LNCaP clone FGC (cell line): ENCODE measurements around the gene ASTN1.

Experiments used
- DNase-seq: peaks from one replicate; pipeline ENCODE4 v3.0.0-alpha.2; 2011; ENCODE audit warnings: low read depth
- H3K4me3 ChIP-seq: 2 replicates; pipeline ENCODE4 v1.5.1; 2011; ENCODE audit warnings: mild to moderate bottlenecking, low read depth, low read length, control low read depth
- TF ChIP-seq, protein P1 (sequence below): IDR thresholded peaks from 2 replicates; pipeline ENCODE4 v1.5.1; 2012; ENCODE audit warnings: mild to moderate bottlenecking; ENCODE audit not compliant: control insufficient read depth, insufficient read depth; ENCODE audit errors: extremely low read depth

Gene ASTN1

DNA sequence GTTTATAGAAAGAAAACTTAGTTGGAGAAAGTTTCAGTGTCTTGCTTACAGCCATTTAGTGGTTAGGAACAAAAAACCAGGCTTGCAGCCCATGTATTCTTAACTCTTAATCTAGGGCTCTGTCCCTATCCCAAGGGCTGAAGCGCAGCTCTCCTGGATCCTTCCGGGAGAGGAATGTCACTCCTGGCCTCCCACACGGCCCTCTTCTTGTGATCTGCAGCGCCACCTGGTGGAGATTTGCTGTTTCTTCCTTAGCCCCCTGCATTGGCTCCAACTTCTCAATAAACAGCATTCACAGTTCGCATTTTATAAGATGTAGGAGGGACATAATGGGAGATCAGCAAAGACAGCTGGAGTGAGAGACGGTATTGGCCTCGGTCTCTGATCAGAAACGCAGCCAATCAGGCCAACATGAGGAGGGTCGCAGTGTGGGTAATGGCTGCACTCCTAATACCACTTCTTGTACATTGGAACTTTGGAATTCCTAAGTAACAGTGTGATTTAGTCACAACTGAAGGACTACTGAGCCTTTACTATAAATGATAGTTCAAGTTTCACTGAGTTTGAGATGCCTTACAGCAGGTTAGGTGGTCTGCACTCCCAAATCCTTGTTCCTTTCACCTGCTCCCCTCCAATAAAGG lies 283.4 kb downstream of the ASTN1 start:
- peak; percentile 54 for DNase-seq
- H3K4me3 ChIP-seq, result no peak overlapping the region
- TF ChIP-seq, protein P1, sequence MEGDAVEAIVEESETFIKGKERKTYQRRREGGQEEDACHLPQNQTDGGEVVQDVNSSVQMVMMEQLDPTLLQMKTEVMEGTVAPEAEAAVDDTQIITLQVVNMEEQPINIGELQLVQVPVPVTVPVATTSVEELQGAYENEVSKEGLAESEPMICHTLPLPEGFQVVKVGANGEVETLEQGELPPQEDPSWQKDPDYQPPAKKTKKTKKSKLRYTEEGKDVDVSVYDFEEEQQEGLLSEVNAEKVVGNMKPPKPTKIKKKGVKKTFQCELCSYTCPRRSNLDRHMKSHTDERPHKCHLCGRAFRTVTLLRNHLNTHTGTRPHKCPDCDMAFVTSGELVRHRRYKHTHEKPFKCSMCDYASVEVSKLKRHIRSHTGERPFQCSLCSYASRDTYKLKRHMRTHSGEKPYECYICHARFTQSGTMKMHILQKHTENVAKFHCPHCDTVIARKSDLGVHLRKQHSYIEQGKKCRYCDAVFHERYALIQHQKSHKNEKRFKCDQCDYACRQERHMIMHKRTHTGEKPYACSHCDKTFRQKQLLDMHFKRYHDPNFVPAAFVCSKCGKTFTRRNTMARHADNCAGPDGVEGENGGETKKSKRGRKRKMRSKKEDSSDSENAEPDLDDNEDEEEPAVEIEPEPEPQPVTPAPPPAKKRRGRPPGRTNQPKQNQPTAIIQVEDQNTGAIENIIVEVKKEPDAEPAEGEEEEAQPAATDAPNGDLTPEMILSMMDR, result peak; percentile 86

DNA sequence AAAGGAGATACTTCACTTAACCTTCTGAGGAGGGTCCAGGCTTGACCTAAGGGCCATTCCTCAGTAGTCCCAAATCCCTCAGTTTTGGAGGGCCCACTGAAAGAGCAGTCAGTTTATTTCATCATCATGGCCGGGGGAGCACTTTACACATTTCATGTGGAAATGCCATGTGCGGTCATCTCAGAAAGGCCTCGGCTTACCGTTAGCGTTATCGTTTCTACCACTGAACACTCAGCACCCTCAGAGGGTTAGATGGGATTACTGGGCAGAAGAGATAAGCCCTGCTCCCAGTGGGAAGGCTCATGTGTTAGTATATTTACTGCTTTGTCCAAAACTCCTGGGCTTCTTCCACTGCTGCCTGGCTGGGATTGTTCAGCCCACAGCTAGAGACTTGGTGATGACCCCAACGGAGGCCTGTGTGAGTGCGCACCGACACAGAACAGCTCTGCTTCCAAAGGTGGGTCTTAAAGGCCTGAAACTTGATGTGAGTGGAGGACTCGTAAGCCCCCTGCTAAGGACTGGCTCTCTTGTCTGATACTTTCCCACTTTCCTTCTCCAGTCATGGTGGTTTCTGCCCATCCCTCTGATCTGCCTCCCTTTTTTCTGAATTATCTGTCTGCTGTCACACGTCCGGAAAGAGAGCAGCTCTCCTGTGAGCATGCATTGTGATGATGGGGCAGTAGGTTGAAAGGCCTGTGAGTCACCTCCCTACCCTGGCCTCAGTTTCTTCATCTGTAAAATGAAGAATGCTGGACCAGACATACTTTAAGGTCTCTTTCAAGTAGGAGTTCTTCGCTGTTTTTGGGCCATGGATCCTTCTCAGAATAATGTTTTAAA lies 284.5 kb downstream of the ASTN1 start:
- TF ChIP-seq, protein P1, result no peak
- no peak overlapping the region for H3K4me3 ChIP-seq
- DNase-seq, result no peak

DNA sequence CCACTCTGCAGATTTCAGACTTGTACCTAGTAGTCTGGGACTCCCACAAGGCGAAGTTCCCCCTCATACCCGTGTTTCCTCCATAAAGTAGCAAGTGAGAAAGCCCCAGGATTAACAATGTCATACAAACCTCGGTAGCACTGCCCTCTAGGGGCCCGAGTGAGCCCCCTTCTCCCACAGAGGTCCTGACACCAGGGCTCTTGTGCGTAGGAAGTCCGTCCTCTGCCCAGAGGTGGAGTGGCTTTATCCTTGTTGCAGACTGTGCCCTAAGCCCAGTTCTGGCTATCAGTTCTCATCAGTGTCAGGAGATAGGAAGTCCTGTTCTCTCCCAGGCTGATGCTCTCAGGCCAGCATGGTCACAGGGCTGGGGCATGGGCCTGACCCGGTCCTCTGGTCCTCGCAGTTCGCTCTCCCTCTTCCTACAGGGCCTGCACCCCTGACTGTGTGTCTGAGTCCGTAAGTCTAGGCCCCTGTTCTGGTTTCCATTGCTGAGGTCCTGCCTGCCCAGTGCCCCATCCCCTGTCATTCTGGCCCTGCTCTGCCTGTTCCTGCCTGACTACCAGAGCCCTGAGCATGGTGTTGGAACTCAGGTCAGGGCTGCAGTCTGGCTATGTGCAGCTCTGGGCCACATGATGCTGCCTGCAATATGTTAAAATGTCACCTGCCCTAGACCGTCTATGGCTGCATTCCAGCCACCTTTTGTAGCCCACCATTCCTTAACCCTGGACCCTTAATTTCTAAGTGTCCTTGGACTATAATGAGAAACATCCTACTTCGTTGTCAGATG lies 285.6 kb downstream of the ASTN1 start:
- no peak overlapping the region for H3K4me3 ChIP-seq
- DNase-seq, result no peak

DNA sequence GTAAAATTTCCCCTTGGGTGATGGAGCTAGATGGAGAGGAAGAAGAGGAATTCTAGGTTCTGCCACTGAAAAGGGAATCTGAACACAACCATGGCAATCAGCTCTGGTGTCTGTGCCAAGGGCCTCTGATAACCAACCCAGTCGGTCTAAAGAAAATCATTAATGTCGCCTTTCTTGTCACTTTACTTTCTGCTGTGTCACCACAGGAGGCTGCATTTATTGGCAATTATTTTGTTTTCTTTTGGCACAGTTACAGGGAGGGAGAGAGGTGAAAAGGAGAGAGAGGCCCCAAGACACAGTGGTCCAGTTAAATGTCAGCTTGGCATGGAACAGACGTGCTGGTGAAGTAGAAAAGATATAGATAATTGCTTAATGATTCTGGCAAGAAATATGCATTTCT lies 287.0 kb downstream of the ASTN1 start:
- TF ChIP-seq, protein P1, result no peak

More for the DNA sequence above, 285.6 kb downstream of the ASTN1 start:
- TF ChIP-seq, protein P1, result no peak

GRCh38 chr1:176876966-176877515 lies 287.5 kb downstream of the ASTN1 start:
- TF ChIP-seq, protein P1, result no peak
- no peak overlapping the region for H3K4me3 ChIP-seq
- DNase-seq, result no peak

More for the DNA sequence above, 287.0 kb downstream of the ASTN1 start:
- no peak overlapping the region for H3K4me3 ChIP-seq
- DNase-seq, result no peak

DNA sequence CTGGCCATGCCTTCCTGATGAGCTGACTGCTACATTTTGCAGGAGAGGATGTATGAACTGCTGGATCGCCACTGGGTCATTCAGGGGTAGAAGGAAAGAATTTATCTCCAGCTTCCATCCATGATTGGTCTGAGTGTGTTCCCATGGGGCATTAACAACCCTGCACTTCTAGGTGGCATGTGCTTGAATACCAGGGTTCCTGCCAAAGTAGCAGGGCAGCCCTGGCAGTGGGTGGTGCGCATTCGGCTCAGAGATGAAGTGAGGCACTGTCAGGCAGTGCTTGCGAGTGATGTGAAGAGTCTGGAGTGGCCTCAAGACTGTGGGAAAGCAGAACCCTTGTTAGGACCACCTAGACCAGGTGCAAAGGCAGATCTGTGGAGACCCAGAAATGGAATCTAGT lies 294.9 kb downstream of the ASTN1 start:
- no peak overlapping the region for H3K4me3 ChIP-seq
- no peak for DNase-seq
- TF ChIP-seq, protein P1, result no peak
